SK-N-SH treated with all-trans-retinoic acid at 6 μM for 48 hours (cell line): ENCODE measurements around the gene TRIM75.
"Not testable (repeated sequence)": the region's sequence is repeated elsewhere in the genome, so short reads cannot be mapped to it uniquely, and the experiment has no call there.

Experiments used
- ATAC-seq: fragments of 200-7000 bp; cut with Tn5 transposase; 3 replicates; pipeline ENCODE4 v1.9.1; 2020; ENCODE audit warnings: mild to moderate bottlenecking, moderate library complexity
- ARNTL ChIP-seq: fragments of 450-650 bp; formaldehyde crosslinking; IDR thresholded peaks from 2 replicates; pipeline ENCODE4 v1.5.0; 2020; ENCODE audit warnings: low read depth, mild to moderate bottlenecking, moderate library complexity, borderline replicate concordance
- BACH2 ChIP-seq: fragments of 250-450 bp; sonication (Bioruptor Pico); IDR thresholded peaks from 2 replicates; pipeline ENCODE4 v1.9.0; 2021; ENCODE audit warnings: mild to moderate bottlenecking, borderline replicate concordance
- CSDC2 ChIP-seq: fragments of 250-450 bp; sonication (Bioruptor Pico); IDR thresholded peaks from 2 replicates; pipeline ENCODE4 v1.5.0; 2020; ENCODE audit warnings: mild to moderate bottlenecking, moderate library complexity
- ESRRG ChIP-seq: fragments of 250-450 bp; sonication (Bioruptor Pico); IDR thresholded peaks from 2 replicates; pipeline ENCODE4 v1.6.1; 2021; ENCODE audit warnings: mild to moderate bottlenecking
- GLIS3 ChIP-seq: fragments of 250-450 bp; sonication (Bioruptor Pico); IDR thresholded peaks from 2 replicates; pipeline ENCODE4 v1.5.0; 2020; ENCODE audit warnings: mild to moderate bottlenecking, moderate library complexity
- ISL1 ChIP-seq: fragments of 250-450 bp; sonication (Bioruptor Pico); IDR thresholded peaks from 2 replicates; pipeline ENCODE4 v2.1.2; 2022; ENCODE audit warnings: mild to moderate bottlenecking, moderate library complexity
- RARB ChIP-seq: fragments of 250-450 bp; sonication (Bioruptor Pico); IDR thresholded peaks from 2 replicates; pipeline ENCODE4 v1.8.0; 2021; ENCODE audit warnings: mild to moderate bottlenecking, moderate library complexity
- TCF4 ChIP-seq: fragments of 250-450 bp; sonication (Bioruptor Pico); IDR thresholded peaks from 2 replicates; pipeline ENCODE4 v1.8.0; 2021; ENCODE audit warnings: mild to moderate bottlenecking, moderate library complexity, borderline replicate concordance
- TOX ChIP-seq: fragments of 250-450 bp; sonication (Bioruptor Pico); IDR thresholded peaks from 2 replicates; pipeline ENCODE4 v1.8.0; 2021; ENCODE audit warnings: mild to moderate bottlenecking, moderate library complexity, borderline replicate concordance
- ZFP3 ChIP-seq: fragments of 250-450 bp; sonication (Bioruptor Pico); IDR thresholded peaks from 2 replicates; pipeline ENCODE4 v1.5.0; 2020; ENCODE audit warnings: mild to moderate bottlenecking, moderate library complexity
- ZFP30 ChIP-seq: fragments of 450-650 bp; formaldehyde crosslinking; IDR thresholded peaks from 2 replicates; pipeline ENCODE4 v1.5.0; 2022; ENCODE audit warnings: mild to moderate bottlenecking, moderate library complexity
- ZNF565 ChIP-seq: fragments of 450-650 bp; formaldehyde crosslinking; conservative IDR thresholded peaks from 2 replicates; pipeline ENCODE4 v1.5.0; 2020; ENCODE audit warnings: low read depth, mild to moderate bottlenecking, moderate library complexity
- ZNF70 ChIP-seq: fragments of 450-650 bp; formaldehyde crosslinking; IDR thresholded peaks from 2 replicates; pipeline ENCODE4 v1.5.0; 2020; ENCODE audit warnings: mild to moderate bottlenecking, moderate library complexity
- ZNF8 ChIP-seq: fragments of 450-650 bp; formaldehyde crosslinking; IDR thresholded peaks from 2 replicates; pipeline ENCODE4 v1.5.0; 2020; ENCODE audit warnings: mild to moderate bottlenecking, moderate library complexity
- TF ChIP-seq, protein P1 (sequence below): fragments of 250-450 bp; sonication (Bioruptor Pico); IDR thresholded peaks from 2 replicates; pipeline ENCODE4 v1.8.0; 2020; ENCODE audit warnings: mild to moderate bottlenecking, moderate library complexity, borderline replicate concordance
- TF ChIP-seq, protein P2 (sequence below): fragments of 250-450 bp; sonication (Bioruptor Pico); IDR thresholded peaks from 2 replicates; pipeline ENCODE4 v1.5.0; 2020; ENCODE audit warnings: mild to moderate bottlenecking, moderate library complexity
- TF ChIP-seq, protein P3 (sequence below): fragments of 250-450 bp; sonication (Bioruptor Pico); IDR thresholded peaks from 2 replicates; pipeline ENCODE4 v1.8.0; 2021; ENCODE audit warnings: low read depth, mild to moderate bottlenecking, moderate library complexity, borderline replicate concordance
- TF ChIP-seq, protein P4 (sequence below): fragments of 250-450 bp; sonication (Bioruptor Pico); IDR thresholded peaks from 2 replicates; pipeline ENCODE4 v1.5.1; 2020; ENCODE audit warnings: low read depth, mild to moderate bottlenecking, moderate library complexity
- TF ChIP-seq, protein P5 (sequence below): fragments of 250-450 bp; sonication (Bioruptor Pico); IDR thresholded peaks from 2 replicates; pipeline ENCODE4 v1.5.1; 2021; ENCODE audit warnings: mild to moderate bottlenecking, moderate library complexity

Gene TRIM75

DNA sequence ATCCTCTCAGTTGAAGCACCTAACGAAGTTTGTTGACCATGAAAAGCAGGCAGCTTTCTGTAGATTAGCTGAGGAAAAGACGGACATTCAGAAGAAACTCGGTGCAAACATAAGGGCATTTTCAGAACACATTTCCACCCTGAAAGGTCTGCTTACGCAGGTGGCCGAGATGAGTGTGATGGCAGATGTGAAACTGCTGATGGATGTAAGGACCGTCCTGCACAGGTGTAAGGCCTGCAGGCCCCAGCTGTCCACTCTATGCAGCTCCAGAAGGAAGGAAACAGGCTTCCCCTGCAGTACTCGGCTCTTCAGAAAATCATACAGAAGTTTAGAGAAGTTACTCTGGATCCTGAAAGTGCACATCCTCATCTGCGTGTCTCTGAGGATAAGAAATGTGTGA, 42.7 kb upstream of the TRIM75 start:
- ATAC-seq: no peak
- TF ChIP-seq ARNTL (CRISPR knock-in tag): no peak

DNA sequence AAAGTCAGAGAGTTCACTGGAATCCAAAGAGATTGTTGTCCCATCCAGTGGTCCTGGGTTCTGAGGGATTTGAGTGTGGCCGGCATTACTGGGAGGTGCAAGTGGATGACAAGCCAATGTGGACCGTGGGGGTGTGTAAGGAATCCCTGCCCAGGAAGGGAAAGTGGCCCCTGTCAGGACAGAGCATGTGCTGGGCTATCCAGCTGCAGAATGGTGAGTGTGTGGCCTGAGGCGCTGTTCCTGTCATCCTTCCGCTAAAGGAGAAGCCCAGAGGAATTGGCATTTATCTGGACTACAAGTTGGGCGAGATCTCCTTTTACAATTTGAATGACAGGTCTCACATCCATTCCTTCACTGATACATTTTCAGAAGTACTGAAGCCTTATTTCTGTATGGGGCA, 42.3 kb upstream of the TRIM75 start:
- ATAC-seq: no peak
- no peak for TF ChIP-seq TOX (CRISPR knock-in tag)

DNA sequence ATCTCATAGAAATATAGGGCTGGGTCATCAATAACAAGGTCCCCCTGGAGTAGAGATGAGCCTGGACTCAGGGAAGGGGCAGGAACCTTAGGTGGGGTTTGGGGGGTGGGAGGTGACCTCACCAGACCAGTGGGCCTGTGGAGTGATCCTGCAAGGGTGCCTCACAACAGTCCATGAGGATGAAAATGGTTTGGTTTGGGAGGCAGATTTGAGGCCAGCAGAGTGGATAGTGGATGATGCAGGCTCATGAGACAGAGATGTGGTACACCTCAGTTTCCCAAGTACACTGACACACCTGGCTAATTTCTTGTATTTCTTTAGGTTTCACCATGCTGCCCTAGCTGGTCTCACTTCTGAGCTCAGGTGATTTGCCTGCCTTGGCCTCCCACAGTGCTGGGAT, 40.0 kb upstream of the TRIM75 start:
- TF ChIP-seq ARNTL (CRISPR knock-in tag): no peak
- no peak for ATAC-seq

DNA sequence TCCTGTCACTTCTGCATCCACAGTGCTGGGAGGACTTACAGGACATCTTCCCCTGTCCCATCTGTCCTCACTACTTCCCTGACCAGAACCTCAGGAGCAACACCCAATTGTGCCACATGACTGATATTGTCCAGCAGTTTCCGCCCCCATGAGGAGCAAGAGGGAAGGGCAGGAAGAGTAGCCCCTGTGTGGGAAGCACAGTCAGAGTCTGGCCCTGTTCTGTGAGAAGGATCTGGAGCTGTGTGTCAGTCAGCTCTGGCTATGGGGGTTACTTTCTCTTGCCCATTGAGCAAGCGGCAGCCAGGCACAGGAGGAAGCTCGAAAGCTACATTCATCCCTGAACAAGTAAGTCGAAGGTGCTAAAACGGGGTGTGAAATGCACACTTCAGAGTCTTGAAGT, 36.7 kb upstream of the TRIM75 start:
- no peak for TF ChIP-seq ISL1 (CRISPR knock-in tag)
- no peak for TF ChIP-seq GLIS3 (CRISPR knock-in tag)
- TF ChIP-seq, protein P1, sequence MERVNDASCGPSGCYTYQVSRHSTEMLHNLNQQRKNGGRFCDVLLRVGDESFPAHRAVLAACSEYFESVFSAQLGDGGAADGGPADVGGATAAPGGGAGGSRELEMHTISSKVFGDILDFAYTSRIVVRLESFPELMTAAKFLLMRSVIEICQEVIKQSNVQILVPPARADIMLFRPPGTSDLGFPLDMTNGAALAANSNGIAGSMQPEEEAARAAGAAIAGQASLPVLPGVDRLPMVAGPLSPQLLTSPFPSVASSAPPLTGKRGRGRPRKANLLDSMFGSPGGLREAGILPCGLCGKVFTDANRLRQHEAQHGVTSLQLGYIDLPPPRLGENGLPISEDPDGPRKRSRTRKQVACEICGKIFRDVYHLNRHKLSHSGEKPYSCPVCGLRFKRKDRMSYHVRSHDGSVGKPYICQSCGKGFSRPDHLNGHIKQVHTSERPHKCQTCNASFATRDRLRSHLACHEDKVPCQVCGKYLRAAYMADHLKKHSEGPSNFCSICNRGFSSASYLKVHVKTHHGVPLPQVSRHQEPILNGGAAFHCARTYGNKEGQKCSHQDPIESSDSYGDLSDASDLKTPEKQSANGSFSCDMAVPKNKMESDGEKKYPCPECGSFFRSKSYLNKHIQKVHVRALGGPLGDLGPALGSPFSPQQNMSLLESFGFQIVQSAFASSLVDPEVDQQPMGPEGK (CRISPR knock-in tag): no peak
- TF ChIP-seq ZFP30: no peak
- TF ChIP-seq ZNF565 (CRISPR knock-in tag): no peak
- no peak for TF ChIP-seq ARNTL (CRISPR knock-in tag)
- TF ChIP-seq RARB (CRISPR knock-in tag): no peak
- no peak for TF ChIP-seq ESRRG (CRISPR knock-in tag)
- ATAC-seq: peak; percentile 88

DNA sequence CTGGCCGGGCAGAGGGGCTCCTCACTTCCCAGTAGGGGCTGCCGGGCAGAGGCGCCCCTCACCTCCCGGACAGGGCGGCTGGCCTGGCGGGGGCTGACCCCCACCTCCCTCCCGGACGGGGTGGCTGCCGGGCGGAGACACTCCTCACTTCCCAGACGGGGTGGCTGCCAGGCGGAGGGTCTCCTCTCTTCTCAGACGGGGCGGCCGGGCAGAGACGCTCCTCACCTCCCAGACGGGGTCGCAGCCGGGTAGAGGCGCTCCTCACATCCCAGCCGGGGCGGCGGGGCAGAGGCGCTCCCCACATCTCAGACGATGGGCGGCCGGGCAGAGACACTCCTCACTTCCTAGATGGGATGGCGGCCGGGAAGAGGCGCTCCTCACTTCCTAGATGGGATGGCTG, 33.7 kb upstream of the TRIM75 start:
- ATAC-seq: not testable (repeated sequence)

DNA sequence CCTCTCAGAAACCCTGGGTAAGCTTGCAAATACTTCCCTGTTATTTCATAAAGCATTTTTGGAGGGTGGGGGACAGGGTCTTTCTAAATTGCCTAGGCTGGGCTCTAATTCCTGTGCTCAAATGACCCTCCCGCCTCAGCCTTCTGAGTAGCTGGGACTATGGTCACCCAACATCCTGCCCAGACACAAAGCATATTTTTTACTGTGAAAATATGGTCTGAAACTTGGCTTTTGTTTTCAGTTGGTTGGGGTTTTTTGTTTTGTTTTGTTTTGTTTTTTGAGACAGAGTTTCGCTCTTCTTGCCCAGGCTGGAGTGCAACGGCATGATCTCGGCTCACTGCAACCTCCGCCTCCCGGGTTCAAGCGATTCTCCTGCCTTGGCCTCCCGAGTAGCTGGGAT, 27.9 kb upstream of the TRIM75 start:
- not testable (repeated sequence) for ATAC-seq

DNA sequence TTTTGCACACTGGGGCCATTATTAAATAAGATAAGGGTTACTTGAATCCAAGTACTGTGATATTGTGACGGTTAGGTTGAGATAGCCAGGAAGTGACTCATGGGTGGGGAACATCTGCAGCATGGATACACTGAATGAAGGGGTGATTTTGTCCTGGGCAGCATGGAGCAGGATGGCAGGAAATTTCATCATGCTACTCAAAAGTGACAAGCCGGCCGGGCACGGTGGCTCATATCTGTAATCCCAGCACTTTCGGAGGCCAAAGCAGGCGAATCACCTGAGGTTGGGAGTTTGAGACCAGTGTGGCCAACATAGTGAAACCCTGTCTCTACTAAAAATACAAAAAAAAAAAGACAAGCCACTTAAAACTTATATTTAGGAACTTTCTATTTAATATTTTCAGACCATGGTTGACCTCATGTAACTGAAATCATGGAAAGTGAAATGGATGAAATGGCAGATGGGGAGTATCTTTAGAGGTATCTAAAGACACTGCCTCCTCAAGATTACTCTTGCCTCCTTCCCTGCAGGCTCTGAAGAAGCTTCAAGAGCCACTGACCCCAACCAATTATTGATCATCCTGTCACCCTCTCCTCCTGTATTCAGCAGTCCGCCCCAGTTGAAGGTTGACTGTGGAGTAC, 25.8 kb upstream of the TRIM75 start:
- TF ChIP-seq ZFP3 (CRISPR knock-in tag) (no peak), ZNF70 (CRISPR knock-in tag) (no peak), ESRRG (CRISPR knock-in tag) (no peak), TCF4 (CRISPR knock-in tag) (no peak)
- TF ChIP-seq, protein P2, sequence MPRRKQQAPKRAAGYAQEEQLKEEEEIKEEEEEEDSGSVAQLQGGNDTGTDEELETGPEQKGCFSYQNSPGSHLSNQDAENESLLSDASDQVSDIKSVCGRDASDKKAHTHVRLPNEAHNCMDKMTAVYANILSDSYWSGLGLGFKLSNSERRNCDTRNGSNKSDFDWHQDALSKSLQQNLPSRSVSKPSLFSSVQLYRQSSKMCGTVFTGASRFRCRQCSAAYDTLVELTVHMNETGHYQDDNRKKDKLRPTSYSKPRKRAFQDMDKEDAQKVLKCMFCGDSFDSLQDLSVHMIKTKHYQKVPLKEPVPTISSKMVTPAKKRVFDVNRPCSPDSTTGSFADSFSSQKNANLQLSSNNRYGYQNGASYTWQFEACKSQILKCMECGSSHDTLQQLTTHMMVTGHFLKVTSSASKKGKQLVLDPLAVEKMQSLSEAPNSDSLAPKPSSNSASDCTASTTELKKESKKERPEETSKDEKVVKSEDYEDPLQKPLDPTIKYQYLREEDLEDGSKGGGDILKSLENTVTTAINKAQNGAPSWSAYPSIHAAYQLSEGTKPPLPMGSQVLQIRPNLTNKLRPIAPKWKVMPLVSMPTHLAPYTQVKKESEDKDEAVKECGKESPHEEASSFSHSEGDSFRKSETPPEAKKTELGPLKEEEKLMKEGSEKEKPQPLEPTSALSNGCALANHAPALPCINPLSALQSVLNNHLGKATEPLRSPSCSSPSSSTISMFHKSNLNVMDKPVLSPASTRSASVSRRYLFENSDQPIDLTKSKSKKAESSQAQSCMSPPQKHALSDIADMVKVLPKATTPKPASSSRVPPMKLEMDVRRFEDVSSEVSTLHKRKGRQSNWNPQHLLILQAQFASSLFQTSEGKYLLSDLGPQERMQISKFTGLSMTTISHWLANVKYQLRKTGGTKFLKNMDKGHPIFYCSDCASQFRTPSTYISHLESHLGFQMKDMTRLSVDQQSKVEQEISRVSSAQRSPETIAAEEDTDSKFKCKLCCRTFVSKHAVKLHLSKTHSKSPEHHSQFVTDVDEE: no peak
- TF ChIP-seq, protein P3, sequence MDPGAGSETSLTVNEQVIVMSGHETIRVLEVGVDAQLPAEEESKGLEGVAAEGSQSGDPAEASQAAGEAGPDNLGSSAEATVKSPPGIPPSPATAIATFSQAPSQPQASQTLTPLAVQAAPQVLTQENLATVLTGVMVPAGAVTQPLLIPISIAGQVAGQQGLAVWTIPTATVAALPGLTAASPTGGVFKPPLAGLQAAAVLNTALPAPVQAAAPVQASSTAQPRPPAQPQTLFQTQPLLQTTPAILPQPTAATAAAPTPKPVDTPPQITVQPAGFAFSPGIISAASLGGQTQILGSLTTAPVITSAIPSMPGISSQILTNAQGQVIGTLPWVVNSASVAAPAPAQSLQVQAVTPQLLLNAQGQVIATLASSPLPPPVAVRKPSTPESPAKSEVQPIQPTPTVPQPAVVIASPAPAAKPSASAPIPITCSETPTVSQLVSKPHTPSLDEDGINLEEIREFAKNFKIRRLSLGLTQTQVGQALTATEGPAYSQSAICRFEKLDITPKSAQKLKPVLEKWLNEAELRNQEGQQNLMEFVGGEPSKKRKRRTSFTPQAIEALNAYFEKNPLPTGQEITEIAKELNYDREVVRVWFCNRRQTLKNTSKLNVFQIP: no peak
- ATAC-seq: no peak

DNA sequence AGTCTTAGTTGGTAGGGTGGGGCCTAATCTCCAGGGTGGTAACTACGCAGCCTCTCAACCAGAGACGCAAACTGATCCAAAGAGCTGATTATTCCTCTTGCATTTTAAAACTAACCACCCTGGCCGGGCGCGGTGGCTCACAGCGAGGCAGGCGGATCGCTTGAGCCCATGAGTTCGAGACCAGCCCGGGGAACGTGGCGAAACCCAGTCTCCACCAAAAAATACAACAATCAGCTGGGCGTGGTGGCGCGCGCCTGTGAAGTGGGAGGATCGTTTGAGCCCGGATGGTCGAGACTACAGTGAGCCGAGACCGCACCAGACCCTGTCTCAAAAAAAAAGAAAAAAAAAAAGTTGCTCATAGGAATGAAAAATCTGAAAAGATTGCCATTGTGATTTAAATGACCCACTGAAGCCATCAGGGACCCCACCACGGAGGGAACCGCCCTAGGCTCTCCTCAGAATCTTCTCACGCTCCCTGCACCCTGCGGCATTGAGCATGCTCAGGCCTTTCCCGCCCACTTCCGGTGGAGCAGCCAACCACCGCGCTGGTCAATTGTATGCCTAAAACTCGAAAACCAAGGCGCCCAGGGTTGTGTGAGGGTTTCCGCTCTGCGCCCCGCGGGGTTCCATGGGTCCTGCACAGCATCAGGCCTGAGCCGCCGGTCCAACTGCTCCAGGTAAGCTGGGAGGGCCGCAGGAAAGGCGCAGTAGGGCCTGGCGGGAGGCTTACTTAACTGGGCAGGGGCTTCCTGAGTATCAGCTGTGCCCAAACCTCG, 22.0 kb upstream of the TRIM75 start, which contains the start of gene TRIM60:
TRIM60 (plus strand) TSS at position 564 of the 776 bp plus-strand sequence. CDS start 8,074 bp downstream, outside the sequence.
- ATAC-seq: no peak
- TF ChIP-seq TOX (CRISPR knock-in tag) (no peak), ARNTL (CRISPR knock-in tag) (no peak), BACH2 (CRISPR knock-in tag) (no peak), TCF4 (CRISPR knock-in tag) (no peak), CSDC2 (CRISPR knock-in tag) (no peak), ZFP3 (CRISPR knock-in tag) (no peak), ESRRG (CRISPR knock-in tag) (no peak), ZNF565 (CRISPR knock-in tag) (no peak), ZNF8 (no peak), ISL1 (CRISPR knock-in tag) (no peak)
- TF ChIP-seq, protein P4, sequence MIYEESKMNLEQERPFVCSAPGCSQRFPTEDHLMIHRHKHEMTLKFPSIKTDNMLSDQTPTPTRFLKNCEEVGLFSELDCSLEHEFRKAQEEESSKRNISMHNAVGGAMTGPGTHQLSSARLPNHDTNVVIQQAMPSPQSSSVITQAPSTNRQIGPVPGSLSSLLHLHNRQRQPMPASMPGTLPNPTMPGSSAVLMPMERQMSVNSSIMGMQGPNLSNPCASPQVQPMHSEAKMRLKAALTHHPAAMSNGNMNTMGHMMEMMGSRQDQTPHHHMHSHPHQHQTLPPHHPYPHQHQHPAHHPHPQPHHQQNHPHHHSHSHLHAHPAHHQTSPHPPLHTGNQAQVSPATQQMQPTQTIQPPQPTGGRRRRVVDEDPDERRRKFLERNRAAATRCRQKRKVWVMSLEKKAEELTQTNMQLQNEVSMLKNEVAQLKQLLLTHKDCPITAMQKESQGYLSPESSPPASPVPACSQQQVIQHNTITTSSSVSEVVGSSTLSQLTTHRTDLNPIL (CRISPR knock-in tag): no peak
- TF ChIP-seq, protein P5, sequence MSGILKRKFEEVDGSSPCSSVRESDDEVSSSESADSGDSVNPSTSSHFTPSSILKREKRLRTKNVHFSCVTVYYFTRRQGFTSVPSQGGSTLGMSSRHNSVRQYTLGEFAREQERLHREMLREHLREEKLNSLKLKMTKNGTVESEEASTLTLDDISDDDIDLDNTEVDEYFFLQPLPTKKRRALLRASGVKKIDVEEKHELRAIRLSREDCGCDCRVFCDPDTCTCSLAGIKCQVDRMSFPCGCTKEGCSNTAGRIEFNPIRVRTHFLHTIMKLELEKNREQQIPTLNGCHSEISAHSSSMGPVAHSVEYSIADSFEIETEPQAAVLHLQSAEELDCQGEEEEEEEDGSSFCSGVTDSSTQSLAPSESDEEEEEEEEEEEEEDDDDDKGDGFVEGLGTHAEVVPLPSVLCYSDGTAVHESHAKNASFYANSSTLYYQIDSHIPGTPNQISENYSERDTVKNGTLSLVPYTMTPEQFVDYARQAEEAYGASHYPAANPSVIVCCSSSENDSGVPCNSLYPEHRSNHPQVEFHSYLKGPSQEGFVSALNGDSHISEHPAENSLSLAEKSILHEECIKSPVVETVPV (CRISPR knock-in tag): no peak
